Mucosa of descending colon (tissue), 3 donors: ENCODE data around the gene U2AF2. TPM values are rescaled to one million over a fixed set of nuclear protein-coding genes. Genes with fewer than 3 reads are reported as not detected.

ENCODE experiments used
- ATAC-seq: fragments of 200-7000 bp; cut with Tn5 transposase; one replicate; pipeline ENCODE4 v1.9.1; 2020; ENCODE audit warnings: mild to moderate bottlenecking, moderate library complexity
- DNase-seq, 3 donors: peaks; one replicate each; pipeline ENCODE4 v3.0.0-alpha.2; 2020
- H3K36me3 ChIP-seq: fragments of 200-600 bp; one replicate; pipeline ENCODE4 v1.8.0; 2021; ENCODE audit warnings: low read depth, mild to moderate bottlenecking
- H3K4me1 ChIP-seq: fragments of 200-600 bp; one replicate; pipeline ENCODE4 v1.8.0; 2021; ENCODE audit warnings: low read depth, mild to moderate bottlenecking
- H3K4me3 ChIP-seq: fragments of 200-600 bp; one replicate; pipeline ENCODE4 v1.8.0; 2021; ENCODE audit warnings: mild to moderate bottlenecking
- H3K9me3 ChIP-seq: fragments of 200-600 bp; one replicate; pipeline ENCODE4 v1.8.0; 2021; ENCODE audit warnings: mild to moderate bottlenecking
- intact Hi-C, 2 donors: fragments of 100-400 bp; cut with DNase I in 1 of 2; cut with micrococcal nuclease in 1 of 2; formaldehyde crosslinking; loops; one replicate each; pipeline versions ENCODE4 v1.11.0 to v1.11.1; 2022; cut with DNase I, micrococcal nuclease
- total RNA-seq, 3 donors: library from RNA; stranded (reverse); fragmentation: NEBNext Ultra II Directional in 2 of 3; extraction: Animal tissue kit (Norgen Biotek cat#: 25700) in 2 of 3; gene quantifications; one replicate each; pipeline versions ENCODE4 v1.2.1 to v1.2.4, GENCODE V29; 2021 to 2023
- TF ChIP-seq, protein P1 (sequence below): fragments of 200-600 bp; IDR thresholded peaks from one replicate; pipeline ENCODE4 v1.8.0; 2022; ENCODE audit warnings: antibody characterized with exemption, mild to moderate bottlenecking
- donor health status: DM: no; HTN: no; CAD: no; lungs with moderate emphysema.
- donor health status: DM: no; HTN: no; CAD: no.
- donor health status: DM: no; HTN: yes; CAD: no.

The U2AF2 gene
- total RNA-seq, 3 donors from 2014 or later = 162 to 194 (median 163) TPM

- ATAC-seq = no peak
Observed at GRCh38 chr19:55681131-55682092, 26.6 kb downstream of the U2AF2 start.

GRCh38 chr19:55683449-55684261 lies 28.8 kb downstream of the U2AF2 start:
- Histone ChIP-seq H3K36me3 (peaks cover 5% of the 10 kb centered on the region), H3K4me1 (peaks cover 71% of the 10 kb centered on the region), H3K4me3 (no peak overlapping the region), H3K9me3 (no peaks in the 10 kb centered on the region)
- DNase-seq = peak; percentile 56 to 86 (median 65)
- peak; percentile 65 for ATAC-seq
- TF ChIP-seq, protein P1, sequence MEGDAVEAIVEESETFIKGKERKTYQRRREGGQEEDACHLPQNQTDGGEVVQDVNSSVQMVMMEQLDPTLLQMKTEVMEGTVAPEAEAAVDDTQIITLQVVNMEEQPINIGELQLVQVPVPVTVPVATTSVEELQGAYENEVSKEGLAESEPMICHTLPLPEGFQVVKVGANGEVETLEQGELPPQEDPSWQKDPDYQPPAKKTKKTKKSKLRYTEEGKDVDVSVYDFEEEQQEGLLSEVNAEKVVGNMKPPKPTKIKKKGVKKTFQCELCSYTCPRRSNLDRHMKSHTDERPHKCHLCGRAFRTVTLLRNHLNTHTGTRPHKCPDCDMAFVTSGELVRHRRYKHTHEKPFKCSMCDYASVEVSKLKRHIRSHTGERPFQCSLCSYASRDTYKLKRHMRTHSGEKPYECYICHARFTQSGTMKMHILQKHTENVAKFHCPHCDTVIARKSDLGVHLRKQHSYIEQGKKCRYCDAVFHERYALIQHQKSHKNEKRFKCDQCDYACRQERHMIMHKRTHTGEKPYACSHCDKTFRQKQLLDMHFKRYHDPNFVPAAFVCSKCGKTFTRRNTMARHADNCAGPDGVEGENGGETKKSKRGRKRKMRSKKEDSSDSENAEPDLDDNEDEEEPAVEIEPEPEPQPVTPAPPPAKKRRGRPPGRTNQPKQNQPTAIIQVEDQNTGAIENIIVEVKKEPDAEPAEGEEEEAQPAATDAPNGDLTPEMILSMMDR = no peak
- intact Hi-C loops = no loop called here

More at GRCh38 chr19:55681131-55682092, 26.6 kb downstream of the U2AF2 start:
- Histone ChIP-seq H3K9me3 (no peaks in the 10 kb centered on the region), H3K4me1 (peaks cover 70% of the 10 kb centered on the region), H3K36me3 (peaks cover 5% of the 10 kb centered on the region), H3K4me3 (no peak overlapping the region)
- DNase-seq = peak in 1 of 3 donors; percentile 24
- intact Hi-C loops = no loop called here
- TF ChIP-seq, protein P1 = no peak

GRCh38 chr19:55684946-55685681 lies 30.3 kb downstream of the U2AF2 start:
- intact Hi-C loops = no loop called here
- Histone ChIP-seq H3K4me1 (peaks cover 75% of the 10 kb centered on the region), H3K36me3 (no peaks in the 10 kb centered on the region), H3K4me3 (no peak overlapping the region), H3K9me3 (no peaks in the 10 kb centered on the region)
- DNase-seq = peak in 2 of 3 donors; percentile 41 to 61
- TF ChIP-seq, protein P1 = no peak
- no peak for ATAC-seq

DNA sequence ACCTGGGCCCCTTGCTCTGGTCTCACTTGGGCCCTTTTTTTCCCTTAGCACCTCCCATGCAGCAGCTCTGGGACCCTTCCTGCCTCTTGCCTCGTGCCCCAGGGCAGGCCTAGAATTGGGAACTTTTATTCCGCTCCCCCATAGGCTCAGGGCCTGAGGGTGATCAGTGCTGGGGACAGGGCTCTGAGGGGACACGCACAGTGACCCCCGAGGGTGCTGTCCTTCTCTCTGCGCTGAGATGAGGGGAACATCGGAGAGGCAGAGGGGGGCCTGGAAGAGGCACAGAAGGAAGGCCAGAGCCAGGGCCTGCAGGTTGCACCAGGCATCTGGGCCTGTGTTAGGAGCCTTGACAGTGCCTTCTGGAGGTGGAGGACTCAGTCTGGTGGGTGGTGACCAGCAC lies 30.9 kb downstream of the U2AF2 start:
- DNase-seq (peak in 2 of 3 donors; percentile 26 to 29), ATAC-seq (no peak)
- TF ChIP-seq, protein P1 = no peak
- no peaks in the 10 kb centered on the region for H3K9me3 ChIP-seq
- H3K4me1 ChIP-seq = peaks cover 75% of the 10 kb centered on the region
- H3K36me3 ChIP-seq = no peaks in the 10 kb centered on the region
- no peak overlapping the region for H3K4me3 ChIP-seq
- intact Hi-C loops = no loop called here
